Measurements from ENCODE around the gene UCK2. TPM values are rescaled to one million over a fixed set of nuclear protein-coding genes. Genes with fewer than 3 reads are reported as not detected.

The UCK2 gene
- total and polyA plus RNA-seq, 9 of the 15 experiments (the other 6 are each of a cell fraction or from before 2014, with no cell fraction given): 71.6 to 145 (median 95.8) TPM

GRCh38 chr1:165827268-165828102 is at the start of gene UCK2 (continued):
- TF ChIP-seq RREB1 (CRISPR knock-in tag; IDR thresholded peaks at IDR 0.05) (peak; percentile 84), RBFOX2 (IDR thresholded peaks at IDR 0.05; ENCODE audit: low read depth, low read length) (peak; percentile 94), RBM25 (IDR thresholded peaks at IDR 0.05; ENCODE audit: low read depth, low read length, severe bottlenecking) (peak; percentile 14), TAF1 (IDR thresholded peaks at IDR 0.05; ENCODE audit: control insufficient read depth, extremely low read depth, insufficient read depth, low read length, severe bottlenecking) (peak; percentile 68), CBX1 (IDR thresholded peaks at IDR 0.05; ENCODE audit: low read depth) (peak; percentile 79), CREB3L1 (IDR thresholded peaks at IDR 0.05; ENCODE audit: borderline replicate concordance, low read depth) (0 out of 2 replicates have a peak, but pooled peaks have one; percentile 78), ZNF41 (CRISPR knock-in tag; conservative IDR thresholded peaks at IDR 0.05) (no peak), CREB1 (IDR thresholded peaks at IDR 0.05) (no peak; the same call in 1 of the 2 replicates), CREB1 (CRISPR knock-in tag; IDR thresholded peaks at IDR 0.05) (peak; percentile 47; the same call in 1 of the 2 replicates), ATF2 (CRISPR knock-in tag; IDR thresholded peaks at IDR 0.05) (0 out of 2 replicates have a peak, but pooled peaks have one; percentile 48), ZNF395 (CRISPR knock-in tag; IDR thresholded peaks at IDR 0.05) (peak; percentile 88), EP400 (IDR thresholded peaks at IDR 0.05) (peak; percentile 92), CTBP1 (IDR thresholded peaks at IDR 0.05; ENCODE audit: borderline replicate concordance) (peak; percentile 100), CCNT2 (IDR thresholded peaks at IDR 0.05; ENCODE audit: borderline replicate concordance, extremely low read depth, insufficient read length, low read depth, low read length) (peak; percentile 48), HDAC1 (IDR thresholded peaks at IDR 0.05) (peak in 1 of 2 experiments; percentile 58; a peak in 2 of 4 replicates), ESRRA (IDR thresholded peaks at IDR 0.05; ENCODE audit: borderline replicate concordance, low read depth) (peak; percentile 63)

Data from K562 (cell line).